HG03159 (cell line): Measurements from ENCODE around the gene ANXA4.
"Not testable (repeated sequence)": the region's sequence is repeated elsewhere in the genome, so short reads cannot be mapped to it uniquely, and the experiment has no call there.

ENCODE experiments used
- ATAC-seq: cut with Tn5 transposase; IDR thresholded peaks from one replicate; pipeline ENCODE4 v1.9.1; 2021; ENCODE audit warnings: mild to moderate bottlenecking, moderate library complexity; ENCODE audit not compliant: unreplicated experiment

ANXA4 gene

DNA sequence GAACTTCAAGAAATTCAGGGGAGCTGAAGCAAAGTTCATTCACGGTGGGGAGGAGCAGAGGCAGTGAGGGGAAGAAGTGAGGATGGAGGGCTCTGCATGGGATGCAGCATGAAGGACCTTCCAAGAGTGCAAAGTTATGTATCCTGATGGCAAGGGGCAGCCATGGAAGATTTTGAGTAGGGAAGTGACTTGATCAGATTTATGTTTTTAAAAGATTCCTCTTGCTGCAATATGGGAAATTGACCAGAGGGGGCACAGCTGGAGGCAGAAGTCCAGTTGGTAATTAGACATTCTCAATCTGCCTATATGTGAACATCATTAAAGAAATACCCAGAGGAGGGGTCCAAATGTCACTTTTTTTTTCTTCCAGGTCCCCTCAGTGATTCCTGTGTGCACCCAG, 21.5 kb upstream of the ANXA4 start:
- no peak for ATAC-seq

DNA sequence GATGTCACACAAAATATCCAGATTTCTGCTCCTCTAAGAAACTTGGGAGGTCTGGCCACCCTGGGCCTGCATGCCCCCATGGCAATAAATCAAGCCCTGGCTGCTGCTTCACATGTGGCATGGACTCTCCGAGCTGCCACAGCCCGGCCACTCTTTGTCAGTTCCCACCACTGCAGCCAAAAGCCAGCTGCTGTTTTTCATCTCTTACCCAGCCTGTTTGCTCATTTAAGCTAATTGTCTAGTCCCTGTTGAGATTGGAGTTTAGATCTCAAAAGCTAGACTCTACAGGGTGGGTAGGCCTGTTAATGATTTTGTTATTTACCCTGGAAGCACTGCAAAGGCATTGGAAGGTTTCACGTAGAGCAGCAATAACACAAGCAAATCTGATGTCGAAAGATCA, 20.9 kb upstream of the ANXA4 start:
- ATAC-seq: no peak

DNA sequence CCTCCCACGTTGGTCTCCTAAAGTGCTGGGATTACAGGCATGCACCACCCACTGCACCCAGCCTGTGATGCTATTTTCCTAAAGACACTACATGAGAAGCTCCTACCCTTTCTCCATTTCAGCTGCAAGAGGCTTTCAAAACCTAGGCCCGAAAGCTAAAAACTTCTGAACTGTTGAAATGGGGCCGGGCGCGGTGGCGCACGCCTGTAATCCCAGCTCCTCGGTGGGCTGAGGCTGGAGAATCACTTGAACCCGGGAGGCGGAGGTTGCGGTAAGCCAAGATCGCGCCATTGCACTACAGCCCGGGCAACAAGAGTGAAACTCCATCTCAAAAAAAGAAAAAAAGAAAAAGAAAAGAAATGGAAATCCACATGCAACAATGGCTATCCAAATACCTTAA, 18.1 kb upstream of the ANXA4 start:
- no peak for ATAC-seq

DNA sequence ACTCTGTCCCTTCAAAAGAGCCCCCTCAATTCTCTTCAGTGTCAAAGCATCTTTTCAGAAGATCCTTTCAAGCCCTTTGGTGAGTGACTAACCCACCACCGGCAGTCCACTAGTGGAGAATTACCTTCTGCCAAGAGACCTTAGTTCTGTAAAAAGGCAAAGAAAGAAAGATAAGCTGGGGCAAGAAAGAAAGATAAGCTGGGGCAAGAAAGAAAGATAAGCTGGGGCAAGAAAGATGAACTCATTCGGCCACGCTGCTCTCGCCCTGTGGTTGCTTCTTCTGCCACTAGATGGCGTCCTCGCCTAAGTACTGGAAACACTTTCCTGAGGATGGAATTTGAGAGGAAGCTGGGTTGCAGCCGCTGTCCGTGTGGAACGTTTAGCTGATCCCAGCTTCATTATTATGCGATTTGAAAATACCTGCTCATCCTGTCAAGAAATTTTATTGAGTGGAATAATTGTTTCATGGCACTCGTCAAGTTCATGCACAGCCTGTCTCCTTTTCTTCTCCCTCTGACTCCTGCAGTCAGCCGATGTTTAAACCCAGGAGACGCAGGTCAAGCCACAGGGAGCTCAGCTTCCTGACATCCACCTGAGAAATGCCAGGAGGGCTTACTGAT, 17.3 kb upstream of the ANXA4 start:
- no peak for ATAC-seq

DNA sequence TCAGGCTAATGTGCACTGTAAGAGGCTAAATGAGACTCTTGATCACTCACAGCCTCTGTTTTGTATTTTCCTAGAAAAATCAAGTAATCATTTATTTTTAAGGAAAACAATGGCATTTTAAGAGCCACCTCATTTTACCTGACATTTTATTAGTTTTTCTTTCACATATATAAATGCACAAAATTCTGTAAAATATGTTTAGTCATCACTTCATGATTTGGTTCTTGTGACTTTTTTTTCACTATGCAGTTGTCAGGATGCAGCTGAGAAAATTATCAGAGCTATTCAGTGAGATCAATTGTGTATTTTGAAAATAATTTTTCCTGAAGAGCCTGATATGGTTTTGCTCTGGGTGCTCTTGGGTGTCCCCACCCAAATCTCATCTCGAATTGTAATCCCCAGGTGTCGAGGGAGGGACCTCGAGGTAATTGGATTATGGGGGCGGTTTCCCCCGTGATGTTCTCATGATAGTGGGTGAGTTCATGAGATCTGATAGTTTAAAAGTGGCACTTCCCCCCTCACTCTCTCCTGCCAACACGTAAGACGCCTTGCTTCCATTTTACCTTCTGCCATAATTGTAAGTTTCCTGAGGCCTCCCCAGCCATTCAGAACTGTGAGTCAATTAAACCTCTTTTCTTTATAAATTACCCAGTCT, 16.1 kb upstream of the ANXA4 start:
- ATAC-seq: no peak

DNA sequence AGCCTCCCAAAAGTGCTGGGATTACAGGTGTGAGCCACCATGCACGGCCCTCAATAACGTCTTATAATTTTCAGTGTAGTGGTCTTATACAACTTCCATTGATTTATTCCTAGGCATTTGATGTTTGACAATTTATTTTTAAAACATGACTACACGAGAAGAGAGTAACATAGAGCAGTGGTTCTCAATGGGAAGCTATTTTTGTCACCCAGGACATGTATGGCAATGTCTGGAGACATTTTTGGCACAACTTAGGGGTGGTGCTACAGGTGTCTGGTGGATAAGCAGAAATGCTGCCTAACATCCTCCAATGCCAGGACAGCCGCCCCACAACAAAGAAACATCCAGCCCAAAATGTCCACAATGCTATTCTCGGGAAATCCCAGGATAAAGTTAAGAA, 12.7 kb upstream of the ANXA4 start:
- ATAC-seq: no peak

DNA sequence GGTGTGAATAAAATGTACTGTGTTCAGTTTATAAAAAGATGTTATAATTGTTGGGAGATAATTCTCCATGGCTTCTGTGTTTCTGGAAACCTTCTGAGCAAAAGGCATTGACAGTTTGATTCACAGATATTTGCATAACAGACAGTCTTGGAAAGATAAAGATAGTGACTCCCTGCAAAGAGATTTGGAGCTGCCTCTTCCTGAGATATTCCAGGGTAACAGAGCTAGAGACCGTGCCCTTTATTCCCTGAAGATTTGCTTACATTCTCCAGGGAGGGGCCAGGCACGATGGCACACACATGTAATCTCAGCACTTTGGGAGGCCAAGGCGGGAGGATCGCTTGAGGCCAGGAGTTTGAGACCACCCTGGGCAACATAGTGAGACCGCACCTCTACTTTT, 12.2 kb upstream of the ANXA4 start:
- no peak for ATAC-seq

DNA sequence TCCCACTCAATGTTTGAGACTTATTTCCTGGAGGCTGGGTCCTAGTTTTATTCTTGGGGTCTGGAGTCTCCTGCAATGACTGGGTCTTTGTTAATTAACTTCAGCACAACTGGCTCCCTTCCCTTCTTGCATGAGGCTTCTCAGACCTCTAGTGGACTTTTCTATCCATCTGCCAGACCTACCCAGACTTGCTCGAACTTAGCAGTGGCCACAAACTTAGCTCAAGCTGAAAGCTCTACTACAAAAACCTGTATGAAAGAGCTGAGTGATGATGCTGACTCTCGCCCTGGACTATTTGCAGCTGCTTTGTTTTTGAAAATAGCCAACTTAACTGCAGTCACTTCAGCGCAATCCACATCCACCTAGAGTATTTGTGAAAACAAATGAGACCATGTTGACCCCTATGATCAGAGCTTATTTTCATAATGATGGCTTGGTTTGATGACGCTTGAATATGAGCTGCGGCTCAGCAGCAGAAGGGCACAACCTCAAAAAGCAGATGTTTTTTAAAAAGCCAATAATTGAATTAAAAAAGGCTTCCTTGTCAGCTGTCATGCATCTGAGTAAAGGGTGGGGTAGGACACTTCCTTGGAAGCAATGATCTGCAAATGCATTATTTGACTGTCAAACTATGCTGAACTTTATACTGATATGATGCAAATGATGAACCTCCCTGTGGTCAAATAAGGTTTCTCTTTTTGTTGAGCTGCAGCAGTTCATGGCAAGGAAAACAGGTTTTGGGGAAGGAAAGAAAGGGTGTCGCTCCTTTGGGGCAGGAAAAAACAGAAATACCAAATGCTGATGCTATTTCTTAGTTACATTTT, 10.6 kb upstream of the ANXA4 start:
- ATAC-seq: no peak

DNA sequence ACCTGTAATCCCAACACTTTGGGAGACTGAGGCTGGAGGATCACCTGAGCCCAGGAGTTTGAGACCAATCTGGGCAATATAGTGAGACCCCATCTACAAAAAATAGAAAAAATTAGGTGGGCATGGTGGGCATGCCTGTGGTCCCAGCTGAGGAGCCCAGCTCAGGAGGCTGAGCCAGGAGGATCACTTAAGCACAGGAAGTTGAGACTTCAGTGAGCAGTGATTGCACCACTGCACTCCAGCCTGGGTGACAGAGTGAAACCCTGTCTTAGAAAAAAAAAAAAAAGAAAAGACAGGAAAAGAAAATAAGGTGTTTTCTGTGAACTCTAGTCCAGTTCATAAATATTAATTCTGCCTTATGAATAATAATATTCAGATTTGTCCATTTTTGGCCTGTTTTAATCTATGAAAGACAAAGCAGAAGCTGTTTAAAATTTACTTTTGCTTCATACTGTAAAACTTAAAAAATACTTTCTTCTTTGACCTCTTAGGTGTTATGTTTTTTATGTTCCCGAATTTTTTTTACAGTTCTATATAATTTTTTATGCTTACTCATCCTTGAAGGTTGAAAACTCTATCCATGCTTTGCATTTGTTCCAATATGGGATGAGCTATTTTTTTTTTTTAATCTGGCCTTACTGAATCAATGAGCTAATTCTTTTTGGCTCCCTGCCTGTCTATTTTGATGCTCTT, 8.4 kb upstream of the ANXA4 start:
- no peak for ATAC-seq

DNA sequence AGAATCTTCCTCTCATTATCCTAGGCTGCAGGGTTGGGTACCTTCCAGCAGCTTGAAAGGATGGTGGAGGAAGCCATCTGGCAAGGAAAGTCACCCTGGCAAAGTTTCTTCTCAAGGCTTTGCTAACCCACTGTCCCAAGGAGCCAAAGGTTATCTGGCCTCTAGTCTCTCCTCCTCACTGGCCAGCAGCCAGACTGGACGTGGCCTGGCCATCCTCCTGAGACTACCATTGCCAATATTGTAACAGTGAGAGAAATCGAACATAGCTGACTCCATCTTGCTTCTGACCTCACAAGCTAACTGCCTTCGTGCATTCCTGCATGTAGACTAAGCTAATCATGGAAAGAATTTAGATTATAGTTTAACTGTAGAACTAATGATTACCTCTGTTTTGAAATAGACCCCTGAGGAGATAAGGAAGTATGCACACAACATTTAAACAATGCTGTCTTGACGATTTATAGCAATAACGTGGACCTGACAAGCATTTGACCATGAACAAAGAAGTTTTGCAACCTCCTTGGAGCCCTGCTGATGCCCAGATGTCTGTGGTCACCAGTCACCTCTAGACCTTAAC, 7.8 kb upstream of the ANXA4 start:
- ATAC-seq: no peak

DNA sequence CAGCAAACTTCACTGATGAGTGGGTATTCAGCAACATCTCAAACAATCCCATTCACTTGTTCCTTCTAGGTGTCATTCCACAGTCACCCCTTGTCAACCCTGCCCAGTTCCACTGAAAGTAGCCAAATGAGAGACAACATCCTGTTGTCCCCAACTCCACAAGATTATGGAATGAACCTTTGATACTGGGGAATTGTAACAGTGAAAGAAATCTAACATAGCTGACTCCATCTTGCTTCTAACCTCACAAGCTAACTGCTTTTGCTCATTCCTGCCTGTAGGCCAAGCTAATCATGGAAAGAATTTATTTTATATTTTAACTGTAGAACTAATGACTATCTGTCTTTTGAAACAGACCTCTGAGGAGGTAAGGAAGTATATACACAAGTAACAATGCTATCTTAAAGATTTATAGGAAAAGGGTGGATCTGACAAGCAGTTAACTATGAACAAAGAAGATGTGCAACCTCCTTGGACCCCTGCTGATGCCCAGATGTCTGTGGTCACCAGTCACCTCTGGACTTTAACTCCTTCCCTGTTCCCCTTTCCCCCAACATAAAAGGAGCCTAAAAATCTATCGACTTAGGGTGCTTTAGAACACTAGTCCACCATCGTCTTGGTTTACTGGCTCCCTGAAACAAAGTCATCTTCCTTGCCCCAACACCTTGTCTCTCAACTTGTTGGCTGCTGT, 6.9 kb upstream of the ANXA4 start:
- ATAC-seq: no peak

DNA sequence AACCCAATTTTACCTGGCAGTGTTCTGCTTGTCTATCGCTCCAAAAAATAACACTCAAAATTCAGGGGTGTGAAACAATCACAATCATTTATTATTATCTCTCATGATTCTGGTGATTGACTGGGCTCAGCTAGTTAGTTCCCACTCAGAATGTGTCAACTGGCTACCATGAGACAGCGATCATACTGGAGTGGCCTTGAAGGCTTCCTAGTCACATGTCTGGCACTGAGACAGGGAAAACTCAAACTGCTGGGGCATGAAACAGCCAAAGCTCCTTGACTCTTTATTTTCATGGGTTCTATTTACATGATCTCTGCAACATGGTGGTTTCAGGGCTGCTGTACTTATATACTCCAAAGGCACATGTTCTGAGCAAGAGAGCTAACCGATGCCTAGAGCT, 6.2 kb upstream of the ANXA4 start:
- no peak for ATAC-seq

DNA sequence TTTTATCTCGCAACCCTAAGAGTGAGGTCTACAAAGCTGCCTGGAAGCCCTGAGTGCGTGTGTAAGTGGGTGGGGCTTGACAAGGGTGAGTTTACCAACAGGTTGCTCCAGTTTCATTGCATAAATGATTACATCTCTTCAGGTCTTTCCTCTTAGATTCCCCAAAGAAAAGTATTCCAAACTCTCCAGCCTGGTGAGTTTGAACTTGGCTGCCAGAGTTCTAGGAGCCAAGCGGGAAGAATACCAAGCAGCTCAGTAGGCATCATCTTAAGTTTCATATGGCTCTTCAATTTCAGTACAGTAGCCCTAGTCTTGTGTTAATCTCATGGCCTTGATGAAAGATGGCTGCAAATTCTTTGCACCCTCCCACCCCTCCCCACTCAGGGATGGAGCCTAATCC, 3.8 kb upstream of the ANXA4 start:
- ATAC-seq: not testable (repeated sequence)

DNA sequence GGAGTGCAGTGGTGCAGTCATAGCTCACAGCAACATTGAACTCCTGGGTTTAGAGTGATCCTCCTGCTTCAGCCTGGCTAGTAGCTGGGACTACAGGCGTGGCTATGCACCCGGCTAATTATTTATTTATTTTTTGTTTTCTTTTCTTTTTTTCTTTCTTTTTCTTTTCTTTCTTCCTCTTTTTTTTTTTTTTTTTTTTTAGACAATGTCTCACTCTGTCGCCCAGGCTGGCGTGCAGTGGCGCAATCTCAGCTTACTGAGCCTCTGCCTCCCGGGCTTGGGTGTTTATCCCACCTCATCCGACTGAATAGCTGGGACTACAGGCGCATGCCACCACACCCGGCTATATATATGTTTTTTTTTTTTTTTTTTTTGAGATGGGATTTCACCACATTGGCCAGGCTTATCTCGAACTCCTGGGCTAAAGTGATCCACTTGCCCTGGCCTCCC, 1.4 kb upstream of the ANXA4 start:
- no peak for ATAC-seq

DNA sequence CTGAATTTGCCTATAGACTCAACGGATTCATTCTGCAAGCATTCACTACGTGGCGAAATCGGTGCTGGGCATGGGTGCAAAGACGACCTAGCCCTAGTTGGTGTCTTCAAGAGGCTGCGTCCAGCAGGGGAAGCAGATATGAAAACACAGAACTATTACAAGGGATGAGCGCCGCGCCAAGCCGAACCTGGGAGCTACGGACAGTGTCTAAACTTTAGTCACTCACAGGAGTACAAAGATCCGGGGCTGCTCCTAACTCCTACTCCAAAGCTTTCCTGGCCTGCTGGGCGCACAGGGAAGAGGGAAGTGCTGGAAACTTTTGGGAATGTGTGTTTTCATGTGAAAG, 732 bp upstream of the ANXA4 start:
- no peak for ATAC-seq

DNA sequence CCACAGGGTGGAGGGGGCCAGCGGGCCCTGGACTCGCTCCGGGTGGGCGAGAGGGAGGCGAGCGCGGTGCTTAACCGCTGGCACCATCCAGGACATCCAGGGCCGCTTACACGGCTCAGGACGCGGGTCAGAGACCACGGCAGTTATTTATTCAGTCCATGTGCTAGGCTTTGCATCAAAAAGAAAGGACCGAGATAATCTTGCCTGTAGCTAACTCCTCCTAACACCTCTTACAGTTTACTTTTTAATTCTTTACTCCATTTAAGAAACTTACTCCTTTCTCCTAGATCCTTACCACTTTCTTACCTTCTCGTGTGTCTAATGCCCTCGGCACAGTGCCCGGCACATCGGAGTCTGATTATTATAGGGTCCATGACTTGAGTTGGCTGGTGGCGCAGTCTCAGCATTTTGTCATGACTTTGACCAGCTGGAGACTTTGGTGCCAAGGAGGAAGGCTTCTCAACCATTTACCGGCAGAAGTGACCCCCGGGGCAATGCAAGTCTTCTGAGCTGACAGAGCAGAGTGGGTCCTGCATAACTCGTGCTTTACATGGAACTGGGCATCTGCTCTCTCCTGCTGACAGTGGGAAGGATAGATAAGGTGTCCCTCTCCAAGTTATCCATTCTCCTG, 503 bp downstream of the ANXA4 start:
- peak; percentile 32 for ATAC-seq

DNA sequence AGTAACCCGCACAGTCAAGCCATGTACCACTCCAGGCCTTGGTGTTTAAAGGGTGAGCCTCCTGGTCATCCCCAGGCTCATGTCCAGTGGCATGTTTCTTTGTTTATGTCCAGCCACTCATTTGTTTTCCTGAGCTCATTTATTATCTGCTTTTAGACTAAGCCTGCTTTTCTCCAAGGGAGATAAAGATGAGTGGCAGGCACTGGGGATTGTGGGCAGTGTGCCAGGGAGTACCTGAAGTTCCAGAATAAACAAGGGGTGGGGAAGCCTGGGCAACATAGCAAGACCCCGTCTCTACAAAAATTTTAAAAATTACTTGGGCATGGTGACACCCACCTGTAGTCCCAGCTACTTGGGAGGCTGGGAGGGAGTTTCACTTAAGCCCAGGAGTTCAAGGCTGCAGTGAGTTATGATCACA, 1.9 kb downstream of the ANXA4 start:
- no peak for ATAC-seq

DNA sequence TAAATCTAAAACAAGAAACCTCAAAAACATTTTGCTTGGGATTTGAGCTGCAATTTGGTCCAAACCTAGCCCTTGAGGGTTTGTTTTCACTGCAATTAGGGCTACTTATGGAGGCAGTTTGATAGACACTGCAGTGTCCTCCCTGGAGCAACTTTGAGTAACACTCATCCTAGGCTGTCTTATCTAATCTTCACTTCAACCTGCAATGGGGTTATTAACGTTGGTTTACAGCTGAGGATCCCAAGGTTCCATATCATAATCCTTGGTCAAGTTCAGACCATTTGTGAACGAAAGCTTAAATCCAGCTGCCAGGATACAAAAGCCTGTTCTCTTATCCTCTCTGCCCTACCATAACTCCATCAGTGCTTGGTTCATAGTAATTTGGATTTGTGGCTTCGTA, 2.5 kb downstream of the ANXA4 start:
- no peak for ATAC-seq

DNA sequence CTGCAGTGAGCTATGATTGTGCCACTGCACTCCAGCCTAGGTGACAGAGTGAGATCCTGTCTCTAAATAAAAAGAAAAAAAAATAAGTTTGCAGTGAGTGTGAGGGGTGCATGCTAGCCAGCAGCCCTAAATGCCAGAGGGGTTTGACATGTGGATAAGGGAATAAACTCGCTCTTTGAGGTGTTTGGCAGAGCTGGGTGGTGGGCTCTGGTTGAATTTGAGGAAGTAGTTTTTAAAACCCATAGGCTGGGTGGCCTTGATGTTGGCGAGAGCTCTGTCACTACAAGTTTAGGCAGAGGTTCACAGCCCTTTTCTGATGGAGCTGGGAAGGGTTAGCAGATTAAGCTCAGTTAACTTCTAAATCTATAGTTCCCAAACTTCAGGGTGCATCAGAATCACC, 3.1 kb downstream of the ANXA4 start:
- ATAC-seq: no peak

DNA sequence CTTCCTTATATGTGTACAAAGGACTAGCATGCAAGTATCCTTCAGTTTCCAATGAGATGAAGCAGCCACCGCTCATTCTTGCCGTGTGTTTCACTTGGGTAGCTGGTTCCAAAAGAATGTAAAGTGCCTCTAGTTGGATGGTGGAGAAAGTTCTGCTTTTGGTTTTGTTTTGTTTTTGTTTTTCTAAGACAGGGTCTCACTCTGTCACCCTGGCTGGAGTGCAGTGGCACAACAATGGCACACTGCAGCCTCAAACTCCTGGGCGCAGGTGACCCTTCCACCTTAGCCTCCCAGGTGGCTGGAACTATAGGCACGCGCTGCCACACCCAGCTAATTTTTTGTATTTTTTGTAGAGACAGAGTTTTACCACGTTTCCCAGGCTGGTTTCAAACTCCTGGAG, 8.3 kb downstream of the ANXA4 start:
- no peak for ATAC-seq
